Measurements from ENCODE around the gene IL17RE. TPM values are rescaled to one million over a fixed set of nuclear protein-coding genes. Genes with fewer than 3 reads are reported as not detected.

Gene IL17RE
- total RNA-seq, 1 donor = 3.1 TPM

GRCh38 chr3:9955611-9956352 is 53.1 kb downstream of the IL17RE start:
- no peak for TF ChIP-seq CTCF (IDR thresholded peaks at IDR 0.05; ENCODE audit: insufficient read depth, low read length)
- no peak overlapping the region for H3K4me3 ChIP-seq (ENCODE audit: low read depth, low read length)
- peak; percentile 70 for DNase-seq (ENCODE audit: low read depth)

GRCh38 chr3:9957214-9957613 is 54.6 kb downstream of the IL17RE start:
- DNase-seq (ENCODE audit: low read depth) = peak; percentile 40
- no peak for TF ChIP-seq CTCF (IDR thresholded peaks at IDR 0.05; ENCODE audit: insufficient read depth, low read length)
- H3K4me3 ChIP-seq (ENCODE audit: low read depth, low read length) = no peak overlapping the region

GRCh38 chr3:9965200-9965875 is 62.7 kb downstream of the IL17RE start:
- DNase-seq (ENCODE audit: low read depth) = no peak
- TF ChIP-seq CTCF (IDR thresholded peaks at IDR 0.05; ENCODE audit: insufficient read depth, low read length) = no peak
- H3K4me3 ChIP-seq (ENCODE audit: low read depth, low read length) = no peak overlapping the region

Small RNA genes within 50 kb of the gene (small RNA-seq; reads per million reads assigned to genes)
- gene RNU6-882P = not detected

Other genes with a start within 250 kb of the IL17RE start
- not detected in 2 replicates for gene CPNE9, start 199.0 kb upstream of the IL17RE start, total RNA-seq (ENCODE audit: low replicate concordance)
- 7.8 and 13.9 TPM in 2 replicates for gene BRPF1, start 171.1 kb upstream of the IL17RE start, total RNA-seq (ENCODE audit: low replicate concordance)
- gene OGG1, start 152.9 kb upstream of the IL17RE start, total RNA-seq (ENCODE audit: low replicate concordance) = 32.1 and 55.0 TPM in 2 replicates
- 24.5 and 41.5 TPM in 2 replicates for gene CAMK1, start 132.9 kb upstream of the IL17RE start, total RNA-seq (ENCODE audit: low replicate concordance)
- 73.8 and 74.2 TPM in 2 replicates for gene TADA3, start 110.4 kb upstream of the IL17RE start, total RNA-seq (ENCODE audit: low replicate concordance)
- gene ARPC4, start 109.8 kb upstream of the IL17RE start, total RNA-seq (ENCODE audit: low replicate concordance) = 78.4 and 198 TPM in 2 replicates
- gene TTLL3, start 92.6 kb upstream of the IL17RE start, total RNA-seq (ENCODE audit: low replicate concordance) = 34.3 and 40.8 TPM in 2 replicates
- 21.3 and 25.8 TPM in 2 replicates for gene RPUSD3, start 58.8 kb upstream of the IL17RE start, total RNA-seq (ENCODE audit: low replicate concordance)
- gene CIDEC, start 22.6 kb upstream of the IL17RE start, total RNA-seq (ENCODE audit: low replicate concordance) = not detected in 2 replicates
- gene JAGN1, start 12.2 kb upstream of the IL17RE start, total RNA-seq (ENCODE audit: low replicate concordance) = 9.8 and 25.8 TPM in 2 replicates
- gene IL17RC, start 14.2 kb downstream of the IL17RE start, total RNA-seq (ENCODE audit: low replicate concordance) = 47.9 and 52.2 TPM in 2 replicates
- 7.2 and 13.2 TPM in 2 replicates for gene CRELD1, start 31.0 kb downstream of the IL17RE start, total RNA-seq (ENCODE audit: low replicate concordance)
- 4.2 and 5.5 TPM in 2 replicates for gene PRRT3, start 49.6 kb downstream of the IL17RE start, total RNA-seq (ENCODE audit: low replicate concordance)
- gene EMC3, start 84.0 kb downstream of the IL17RE start, total RNA-seq (ENCODE audit: low replicate concordance) = 17.9 and 59.7 TPM in 2 replicates
- 2.2 and 26.8 TPM in 2 replicates for gene FANCD2, start 123.6 kb downstream of the IL17RE start, total RNA-seq (ENCODE audit: low replicate concordance)
- not detected in 2 replicates for gene FANCD2OS, start 205.4 kb downstream of the IL17RE start, total RNA-seq (ENCODE audit: low replicate concordance)
- 34.2 and 172 TPM in 2 replicates for gene BRK1, start 212.8 kb downstream of the IL17RE start, total RNA-seq (ENCODE audit: low replicate concordance)
- gene VHL, start 238.9 kb downstream of the IL17RE start, total RNA-seq (ENCODE audit: low replicate concordance) = 29.9 and 32.2 TPM in 2 replicates